SH-SY5Y (cell line): ENCODE measurements around the gene NBAS.

Source experiments
- GATA2 ChIP-seq: IDR thresholded peaks from 2 replicates; pipeline ENCODE4 v1.6.1; 2011; ENCODE audit warnings: mild to moderate bottlenecking, low read depth, low read length
- GATA3 ChIP-seq: IDR thresholded peaks from 2 replicates; pipeline ENCODE4 v1.6.1; 2011; ENCODE audit warnings: low read depth, mild to moderate bottlenecking, low read length, moderate library complexity

- TF ChIP-seq GATA2 (no peak), GATA3 (no peak)
These were observed 35.2 kb upstream of the NBAS start for GRCh38 chr2:15596350-15596749.
